DOHH2 (cell line): ENCODE measurements around the gene ZNF785.

Source experiments
- CTCF ChIP-seq: fragments of 200-600 bp; sonication (generic); IDR thresholded peaks from one replicate; pipeline ENCODE4 v1.5.1; 2014; ENCODE audit warnings: antibody characterized with exemption, mild to moderate bottlenecking, low read depth, low read length; ENCODE audit not compliant: poor library complexity, severe bottlenecking
- EZH2phosphoT487 ChIP-seq: fragments of 200-600 bp; sonication (generic); IDR thresholded peaks from 2 replicates; pipeline ENCODE4 v1.6.1; 2017; ENCODE audit warnings: borderline replicate concordance, mild to moderate bottlenecking, antibody characterized with exemption, low read length, moderate library complexity, mixed read lengths

- no peak for TF ChIP-seq CTCF
- no peak for TF ChIP-seq EZH2phosphoT487
These were observed 51.6 kb downstream of the ZNF785 start for GRCh38 chr16:30533748-30534367.
